Type B pancreatic cell (in vitro differentiated cells): ENCODE results near the gene EMC9. TPM values are rescaled to one million over a fixed set of nuclear protein-coding genes. Genes with fewer than 3 reads are reported as not detected.
A peak's percentile ranks its signal among the peaks of the same experiment; 100 is the strongest.

Experiments
- DNase-seq: peaks from one replicate; pipeline ENCODE4 v3.0.0; 2021; ENCODE audit warnings: mixed read lengths; ENCODE audit not compliant: unreplicated experiment; ENCODE audit errors: extremely low spot score
- H3K27ac Mint-ChIP-seq: 2 replicates; pipeline ENCODE4 v1.8.0; 2021; ENCODE audit warnings: mild to moderate bottlenecking, mixed read lengths
- H3K27me3 Mint-ChIP-seq: 2 replicates; pipeline ENCODE4 v1.8.0; 2021; ENCODE audit warnings: mixed read lengths
- H3K36me3 Mint-ChIP-seq: 2 replicates; pipeline ENCODE4 v1.8.0; 2021; ENCODE audit warnings: mixed read lengths
- H3K4me1 Mint-ChIP-seq: one replicate; pipeline ENCODE4 v1.8.0; 2021; ENCODE audit warnings: mixed read lengths; ENCODE audit not compliant: unreplicated experiment
- H3K4me3 Mint-ChIP-seq: 2 replicates; pipeline ENCODE4 v1.8.0; 2021; ENCODE audit warnings: mild to moderate bottlenecking, mixed read lengths
- H3K9me3 Mint-ChIP-seq: 2 replicates; pipeline ENCODE4 v1.8.0; 2021; ENCODE audit warnings: mixed read lengths
- CTCF ChIP-seq: fragments of 200-600 bp; sonication (generic); conservative IDR thresholded peaks from 2 replicates; pipeline ENCODE4 v1.5.0; 2021; ENCODE audit warnings: antibody characterized with exemption, mild to moderate bottlenecking
- total RNA-seq: library from RNA; stranded (reverse); gene quantifications from 2 replicates; pipeline ENCODE4 v1.2.1, GENCODE V29; 2021; ENCODE audit warnings: low replicate concordance

The EMC9 gene
- total RNA-seq, 1 donor from 2014 or later: 25.9 TPM

DNA sequence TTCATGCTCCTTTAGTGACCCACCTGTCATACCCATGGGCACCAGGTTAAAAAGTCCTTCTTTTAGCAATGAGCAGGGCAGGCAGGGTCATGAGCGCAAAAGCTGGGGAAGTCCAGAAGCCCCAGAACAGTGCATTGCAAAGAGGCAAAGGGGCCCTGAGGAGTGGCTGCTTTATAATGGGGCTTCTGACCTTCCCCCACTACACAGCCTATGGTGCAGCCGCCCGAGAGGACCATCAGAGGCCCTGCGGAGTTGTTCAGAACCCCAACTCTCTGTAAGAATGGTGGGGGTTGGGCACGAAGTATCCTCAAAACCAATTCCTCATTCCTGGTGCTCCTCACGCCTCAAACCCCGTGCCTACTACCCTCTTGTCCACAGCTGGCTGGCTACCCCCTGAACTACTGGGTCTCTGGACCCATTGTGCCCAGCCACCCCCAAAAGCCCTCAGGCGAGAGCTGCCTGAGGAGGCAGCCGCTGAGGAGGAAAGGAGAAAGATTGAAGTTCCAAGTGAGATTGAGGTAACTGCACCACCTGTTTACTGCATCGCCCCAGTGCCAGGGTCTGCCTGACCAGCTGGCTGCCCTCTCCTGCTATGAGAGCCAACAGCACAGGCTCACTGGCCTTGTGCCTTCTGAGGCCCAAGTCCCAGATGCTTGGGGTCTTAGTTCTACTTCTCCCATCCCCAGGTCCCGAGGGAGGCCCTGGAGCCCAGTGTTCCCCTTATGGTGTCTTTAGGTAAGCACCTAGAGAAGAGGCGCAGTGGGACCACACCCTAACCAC, 37.2 kb upstream of the EMC9 start:
- Mint-ChIP-seq H3K9me3 (no peaks in the 10 kb centered on the region), H3K4me1 (peaks cover 13% of the 10 kb centered on the region), H3K27me3 (no peaks in the 10 kb centered on the region), H3K4me3 (no peak overlapping the region), H3K27ac (peak overlapping the region; percentile 46), H3K36me3 (peaks cover 10% of the 10 kb centered on the region)
- no peak for DNase-seq
- TF ChIP-seq CTCF: no peak

GRCh38 chr14:24177891-24178290, 36.5 kb upstream of the EMC9 start:
- no peaks in the 10 kb centered on the region for H3K9me3 Mint-ChIP-seq
- peaks cover 10% of the 10 kb centered on the region for H3K36me3 Mint-ChIP-seq
- H3K27me3 Mint-ChIP-seq: no peaks in the 10 kb centered on the region
- H3K4me3 Mint-ChIP-seq: no peak overlapping the region
- no peak for DNase-seq
- H3K27ac Mint-ChIP-seq: no peak overlapping the region
- H3K4me1 Mint-ChIP-seq: peaks cover 20% of the 10 kb centered on the region
- TF ChIP-seq CTCF: no peak

DNA sequence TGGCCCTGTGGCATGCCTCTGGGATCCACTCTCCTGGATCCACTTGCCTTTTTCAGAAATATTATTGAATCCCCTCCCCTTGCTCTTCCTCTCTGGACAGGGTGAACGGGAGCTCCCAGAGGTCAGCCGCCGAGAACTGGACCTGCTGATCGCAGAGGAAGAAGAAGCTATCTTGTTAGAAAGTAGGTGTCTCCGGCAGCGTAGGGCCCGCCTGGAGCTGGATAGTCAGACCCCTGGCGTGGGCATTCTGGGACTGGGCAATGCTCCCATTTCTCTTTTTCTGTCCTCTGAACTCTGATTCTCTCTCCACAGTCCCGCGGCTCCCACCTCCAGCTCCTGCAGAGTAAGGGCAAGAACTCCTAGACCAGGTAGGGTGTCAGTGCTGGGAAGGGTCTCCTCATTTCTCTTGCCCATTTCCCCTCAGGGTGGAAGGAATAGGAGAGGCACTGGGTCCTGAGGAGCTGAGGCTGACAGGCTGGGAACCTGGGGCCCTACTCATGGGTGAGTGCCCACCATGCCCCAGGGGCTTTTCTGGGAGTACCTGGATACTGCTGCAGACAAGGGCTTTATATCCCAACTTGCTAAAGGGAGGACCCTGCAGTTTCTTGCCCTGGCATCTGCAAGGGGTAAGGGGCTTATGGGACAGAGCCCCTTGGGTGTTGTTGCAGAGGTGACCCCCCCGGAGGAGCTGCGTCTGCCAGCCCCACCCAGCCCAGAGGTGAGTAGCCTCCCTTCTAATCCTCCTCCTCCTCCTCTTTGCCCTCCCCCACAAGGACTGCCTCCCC, 35.8 kb upstream of the EMC9 start:
- no peaks in the 10 kb centered on the region for H3K9me3 Mint-ChIP-seq
- peaks cover 21% of the 10 kb centered on the region for H3K4me1 Mint-ChIP-seq
- H3K27ac Mint-ChIP-seq: no peak overlapping the region
- H3K27me3 Mint-ChIP-seq: no peaks in the 10 kb centered on the region
- peaks cover 10% of the 10 kb centered on the region for H3K36me3 Mint-ChIP-seq
- no peak overlapping the region for H3K4me3 Mint-ChIP-seq
- no peak for DNase-seq
- no peak for TF ChIP-seq CTCF

GRCh38 chr14:24176599-24176998, 35.2 kb upstream of the EMC9 start:
- H3K9me3 Mint-ChIP-seq: no peaks in the 10 kb centered on the region
- TF ChIP-seq CTCF: no peak
- H3K27ac Mint-ChIP-seq: no peak overlapping the region
- H3K27me3 Mint-ChIP-seq: no peaks in the 10 kb centered on the region
- no peak overlapping the region for H3K4me3 Mint-ChIP-seq
- H3K4me1 Mint-ChIP-seq: peaks cover 22% of the 10 kb centered on the region
- no peak for DNase-seq
- peaks cover 11% of the 10 kb centered on the region for H3K36me3 Mint-ChIP-seq

GRCh38 chr14:24172871-24173281, 31.5 kb upstream of the EMC9 start:
- no peaks in the 10 kb centered on the region for H3K27me3 Mint-ChIP-seq
- peak overlapping the region; percentile 92 for H3K4me3 Mint-ChIP-seq
- H3K27ac Mint-ChIP-seq: peak overlapping the region; percentile 54
- H3K36me3 Mint-ChIP-seq: peaks cover 16% of the 10 kb centered on the region
- TF ChIP-seq CTCF: no peak
- no peaks in the 10 kb centered on the region for H3K9me3 Mint-ChIP-seq
- peaks cover 25% of the 10 kb centered on the region for H3K4me1 Mint-ChIP-seq
- DNase-seq: no peak
